ENCODE data around the gene BCAM.
"Not testable (repeated sequence)": the region's sequence is repeated elsewhere in the genome, so short reads cannot be mapped to it uniquely, and the experiment has no call there.

The BCAM gene

DNA sequence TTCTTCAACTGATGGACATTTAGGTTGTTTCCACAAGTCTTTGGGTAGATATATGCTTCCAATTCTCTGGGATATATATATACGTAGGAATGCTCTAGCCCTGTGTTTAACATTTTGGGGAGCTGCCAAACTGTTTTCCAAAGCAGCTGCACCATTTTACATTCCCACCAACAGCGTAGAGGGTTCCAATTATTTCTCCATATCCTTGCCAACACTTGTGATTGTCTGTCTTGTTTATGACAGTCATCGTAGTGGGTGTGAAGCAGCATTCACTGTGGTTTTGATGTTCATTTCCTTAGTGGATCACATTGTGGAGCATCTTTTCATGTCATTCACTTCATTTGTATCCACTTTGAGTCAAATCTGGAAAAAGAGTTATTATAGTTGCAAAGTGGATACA is 35.9 kb upstream of the BCAM start:
- H3K27ac ChIP-seq, result no peak overlapping the region
- TF ChIP-seq, protein P1, sequence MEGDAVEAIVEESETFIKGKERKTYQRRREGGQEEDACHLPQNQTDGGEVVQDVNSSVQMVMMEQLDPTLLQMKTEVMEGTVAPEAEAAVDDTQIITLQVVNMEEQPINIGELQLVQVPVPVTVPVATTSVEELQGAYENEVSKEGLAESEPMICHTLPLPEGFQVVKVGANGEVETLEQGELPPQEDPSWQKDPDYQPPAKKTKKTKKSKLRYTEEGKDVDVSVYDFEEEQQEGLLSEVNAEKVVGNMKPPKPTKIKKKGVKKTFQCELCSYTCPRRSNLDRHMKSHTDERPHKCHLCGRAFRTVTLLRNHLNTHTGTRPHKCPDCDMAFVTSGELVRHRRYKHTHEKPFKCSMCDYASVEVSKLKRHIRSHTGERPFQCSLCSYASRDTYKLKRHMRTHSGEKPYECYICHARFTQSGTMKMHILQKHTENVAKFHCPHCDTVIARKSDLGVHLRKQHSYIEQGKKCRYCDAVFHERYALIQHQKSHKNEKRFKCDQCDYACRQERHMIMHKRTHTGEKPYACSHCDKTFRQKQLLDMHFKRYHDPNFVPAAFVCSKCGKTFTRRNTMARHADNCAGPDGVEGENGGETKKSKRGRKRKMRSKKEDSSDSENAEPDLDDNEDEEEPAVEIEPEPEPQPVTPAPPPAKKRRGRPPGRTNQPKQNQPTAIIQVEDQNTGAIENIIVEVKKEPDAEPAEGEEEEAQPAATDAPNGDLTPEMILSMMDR (conservative IDR thresholded peaks at IDR 0.05), result no peak
- TF ChIP-seq ZFX (IDR thresholded peaks at IDR 0.05), result no peak

DNA sequence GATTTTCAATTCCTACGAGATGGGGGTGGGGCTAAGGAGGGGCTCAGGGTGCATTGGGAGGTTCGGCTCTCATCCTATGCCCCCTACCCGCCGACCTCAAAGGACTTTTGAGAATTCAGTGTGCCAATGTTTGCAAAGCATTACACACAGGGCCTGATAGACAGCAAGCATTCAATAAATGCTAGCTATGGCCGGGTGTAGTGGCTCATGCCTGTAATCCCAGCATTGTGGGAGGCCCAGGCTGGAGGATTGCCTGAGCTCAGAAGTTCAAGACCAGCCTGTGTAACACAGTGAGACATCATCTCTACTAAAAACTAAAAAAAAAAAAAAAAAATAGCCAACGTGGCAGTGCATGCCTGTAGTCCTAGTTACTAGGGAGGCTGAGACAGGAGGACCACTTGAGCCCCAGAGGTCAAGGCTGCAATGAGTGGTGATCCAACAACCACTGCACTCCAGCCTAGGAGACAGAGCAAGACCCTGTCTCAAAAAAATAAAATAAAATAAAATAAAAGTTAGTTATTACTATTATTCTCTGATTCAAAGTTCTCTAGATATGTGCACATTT is 33.1 kb upstream of the BCAM start:
- H3K27ac ChIP-seq, result no peak overlapping the region
- TF ChIP-seq, protein P1 (conservative IDR thresholded peaks at IDR 0.05), result no peak
- TF ChIP-seq ZFX (IDR thresholded peaks at IDR 0.05), result no peak

DNA sequence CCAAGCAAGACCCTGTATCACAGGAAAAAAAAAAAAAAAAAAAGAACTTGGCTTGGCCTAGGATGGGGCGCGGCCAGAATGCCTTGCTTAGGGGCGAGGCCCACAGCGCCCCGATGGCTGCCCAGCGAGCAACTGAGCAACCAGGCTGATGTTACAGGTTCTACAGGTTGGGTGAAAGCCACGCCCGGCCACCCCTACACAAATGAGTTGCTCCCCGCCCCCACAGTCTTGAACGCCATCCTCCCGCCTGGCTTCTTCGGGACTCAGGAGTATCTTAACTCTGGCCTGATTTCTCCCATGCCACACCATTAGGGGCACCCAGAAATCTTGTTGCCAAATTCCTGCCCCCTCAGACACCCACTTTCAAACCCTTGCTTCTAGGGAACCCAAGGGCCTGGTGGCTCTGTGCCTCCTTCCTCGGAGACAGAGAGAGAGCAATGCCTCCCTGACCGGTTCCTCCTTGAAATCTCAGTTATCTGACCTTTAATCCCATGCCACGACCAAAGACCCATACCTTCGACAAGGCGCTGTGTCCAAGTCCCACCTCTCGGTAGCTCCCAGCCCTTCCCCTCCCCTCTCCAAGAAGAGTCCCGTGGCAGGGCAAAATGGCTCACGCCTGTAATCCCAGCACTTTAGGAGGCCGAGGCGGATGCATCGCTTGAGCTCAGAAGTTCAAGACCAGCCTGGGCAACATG is 32.4 kb upstream of the BCAM start:
- TF ChIP-seq, protein P1 (conservative IDR thresholded peaks at IDR 0.05), result no peak
- TF ChIP-seq ZFX (IDR thresholded peaks at IDR 0.05), result no peak
- H3K27ac ChIP-seq, result no peak overlapping the region

DNA sequence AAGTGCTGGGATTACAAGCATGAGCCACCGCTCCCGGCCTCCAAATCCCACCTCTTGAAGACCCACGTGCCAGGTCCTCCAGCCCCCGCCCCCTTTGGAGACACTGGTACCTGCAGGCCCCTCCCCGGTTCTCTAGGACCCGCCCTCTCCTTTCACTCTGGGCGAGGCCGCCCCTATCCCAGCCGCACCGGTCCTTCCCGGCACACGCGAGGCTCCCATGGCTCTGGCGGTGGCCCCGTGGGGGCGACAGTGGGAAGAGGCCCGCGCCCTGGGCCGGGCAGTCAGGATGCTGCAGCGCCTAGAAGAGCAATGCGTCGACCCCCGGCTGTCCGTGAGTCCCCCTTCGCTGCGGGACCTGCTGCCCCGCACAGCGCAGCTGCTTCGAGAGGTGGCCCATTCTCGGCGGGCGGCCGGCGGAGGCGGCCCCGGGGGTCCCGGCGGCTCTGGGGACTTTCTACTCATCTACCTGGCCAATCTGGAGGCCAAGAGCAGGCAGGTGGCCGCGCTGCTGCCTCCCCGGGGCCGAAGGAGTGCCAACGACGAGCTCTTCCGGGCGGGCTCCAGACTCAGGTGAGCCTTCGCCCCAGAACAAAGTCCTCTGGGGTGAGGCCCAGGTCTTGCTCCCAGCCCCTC is 31.1 kb upstream of the BCAM start, which contains the start of gene CBLC:
Gene CBLC (plus strand): TSS at position 176 of the 633 bp plus-strand sequence. CDS start 42 bp downstream, at position 218.
- peak within 1 kb of the TSS; percentile 75 for H3K27ac ChIP-seq
- no peak for TF ChIP-seq ZFX (IDR thresholded peaks at IDR 0.05)
- TF ChIP-seq, protein P1 (conservative IDR thresholded peaks at IDR 0.05), result peak; percentile 41

DNA sequence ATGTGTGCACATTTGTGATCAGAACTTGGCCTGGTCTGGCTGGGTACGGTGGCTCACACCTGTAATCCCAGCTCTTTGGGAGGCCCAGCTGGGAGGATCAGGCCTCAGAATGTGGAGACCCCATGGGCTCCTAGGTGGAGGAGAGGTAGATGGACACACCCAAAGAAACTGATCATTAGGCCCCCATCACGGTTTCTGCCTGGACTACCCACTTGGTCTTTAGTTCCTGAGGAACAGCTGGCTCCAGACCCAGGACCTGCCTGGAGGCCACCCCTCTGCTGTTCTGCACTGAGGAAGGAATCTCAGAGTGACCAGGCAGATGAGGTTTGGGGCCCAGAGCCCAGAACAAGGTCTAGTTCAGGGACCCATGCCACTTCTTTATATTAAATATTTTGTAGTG is 29.8 kb upstream of the BCAM start:
- H3K27ac ChIP-seq, result no peak overlapping the region
- TF ChIP-seq, protein P1 (conservative IDR thresholded peaks at IDR 0.05), result no peak
- TF ChIP-seq ZFX (IDR thresholded peaks at IDR 0.05), result no peak

DNA sequence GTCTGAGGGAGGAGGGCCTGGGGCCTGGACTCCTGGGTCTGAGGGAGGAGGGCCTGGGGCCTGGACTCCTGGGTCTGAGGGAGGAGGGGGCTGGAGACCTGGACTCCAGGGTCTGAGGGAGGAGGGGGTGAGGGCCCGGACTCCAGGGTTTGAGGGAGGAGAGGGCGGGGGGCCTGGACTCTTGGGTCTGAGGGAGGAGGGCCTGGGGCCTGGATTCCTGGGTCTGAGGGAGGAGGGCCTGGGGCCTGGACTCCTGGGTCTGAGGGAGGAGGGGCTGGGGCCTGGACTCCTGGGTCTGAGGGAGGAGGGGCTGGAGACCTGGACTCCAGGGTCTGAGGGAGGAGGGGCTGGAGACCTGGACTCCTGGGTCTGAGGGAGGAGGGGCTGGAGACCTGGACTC is 27.2 kb upstream of the BCAM start:
- not testable (repeated sequence) for H3K27ac ChIP-seq

DNA sequence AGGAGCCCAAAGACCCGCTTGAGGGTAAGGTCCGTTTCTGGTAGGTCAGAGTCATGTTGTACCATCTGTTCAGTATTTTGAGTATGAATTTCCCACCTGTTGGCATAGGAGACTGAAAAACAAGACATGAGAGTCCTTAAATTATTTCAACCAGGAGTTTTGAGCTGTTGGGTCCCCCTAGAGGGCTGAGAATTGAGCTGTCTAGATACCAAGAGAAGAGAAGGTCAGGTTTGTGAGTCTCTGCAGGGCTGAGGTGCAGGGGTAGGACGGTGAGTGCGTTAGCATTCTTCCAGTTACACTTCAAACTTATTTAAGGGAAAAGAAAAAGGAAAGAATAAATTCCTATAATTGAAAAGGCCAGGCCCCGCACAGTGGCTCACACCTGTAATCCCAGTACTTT is 26.2 kb upstream of the BCAM start:
- no peak overlapping the region for H3K27ac ChIP-seq
- no peak for TF ChIP-seq ZFX (IDR thresholded peaks at IDR 0.05)
- TF ChIP-seq, protein P1 (conservative IDR thresholded peaks at IDR 0.05), result no peak

Data from C4-2B (cell line).